HG03342 (cell line): ENCODE results near the gene SLC7A1.
A peak's percentile ranks its signal among the peaks of the same experiment; 100 is the strongest.
"Not testable (repeated sequence)": the region's sequence is repeated elsewhere in the genome, so short reads cannot be mapped to it uniquely, and the experiment has no call there.

Experiments
- ATAC-seq: cut with Tn5 transposase; IDR thresholded peaks from one replicate; pipeline ENCODE4 v1.9.1; 2021; ENCODE audit warnings: mild to moderate bottlenecking, moderate library complexity; ENCODE audit not compliant: unreplicated experiment

Gene SLC7A1

DNA sequence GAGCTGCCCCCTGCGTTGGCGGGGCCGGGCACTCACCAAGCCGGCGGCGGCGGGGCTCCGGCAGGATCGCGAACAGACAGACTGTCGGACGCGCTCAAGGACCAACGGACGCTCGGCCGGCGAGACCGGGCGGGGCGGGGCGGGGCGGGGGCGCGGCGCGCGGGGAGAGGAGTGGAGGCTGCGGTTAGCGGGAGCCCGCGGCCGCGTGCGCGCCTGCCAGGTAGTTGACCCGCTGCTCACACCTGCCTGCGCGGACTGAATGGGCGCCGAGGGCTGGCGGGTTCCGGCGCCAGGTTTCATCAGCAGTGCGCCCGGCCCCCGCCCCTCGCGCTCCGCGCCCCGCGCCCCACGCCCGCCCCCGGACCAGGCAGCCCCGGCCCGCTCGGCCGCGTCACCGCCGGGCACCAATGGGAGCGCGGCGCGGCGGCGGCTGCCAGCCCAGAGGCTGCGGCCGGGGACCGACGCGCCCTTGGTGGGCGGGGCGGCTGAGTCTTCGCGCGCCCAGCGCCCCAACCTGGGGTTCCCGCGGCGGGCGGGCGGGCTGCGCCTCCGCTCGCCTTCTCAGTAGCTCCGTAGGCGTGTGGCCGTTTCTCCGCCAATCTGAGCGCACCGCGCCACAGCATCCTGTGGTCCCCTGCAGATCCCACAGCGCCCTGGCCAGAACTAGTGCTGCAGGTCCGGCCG, at the start of gene SLC7A1:
Gene SLC7A1 (minus strand): TSS at position 309 of the 684 bp plus-strand sequence. CDS start 59,500 bp downstream, outside the sequence.
- ATAC-seq, result peak; percentile 81

- no peak for ATAC-seq
These were observed 45.2 kb upstream of the SLC7A1 start for GRCh38 chr13:29640665-29641064.

DNA sequence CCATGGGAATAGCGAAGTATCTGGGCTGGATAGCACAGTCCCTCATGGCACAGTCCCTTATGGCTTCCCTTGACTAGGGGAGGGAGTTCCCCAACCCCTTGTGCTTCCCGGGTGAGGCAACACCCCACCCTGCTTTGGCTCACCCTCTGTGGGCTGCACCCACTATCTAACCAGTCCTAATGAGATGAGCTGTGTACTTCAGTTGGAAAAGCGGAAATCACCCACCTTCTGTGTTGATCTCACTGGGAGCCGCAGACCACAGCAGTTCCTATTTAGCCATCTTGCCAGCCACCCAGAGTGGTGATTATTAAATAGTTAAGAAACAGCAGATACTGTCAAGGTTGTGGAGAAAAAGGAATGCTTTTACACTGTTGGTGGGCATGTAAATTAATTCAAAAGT, 41.3 kb upstream of the SLC7A1 start:
- ATAC-seq, result not testable (repeated sequence)

DNA sequence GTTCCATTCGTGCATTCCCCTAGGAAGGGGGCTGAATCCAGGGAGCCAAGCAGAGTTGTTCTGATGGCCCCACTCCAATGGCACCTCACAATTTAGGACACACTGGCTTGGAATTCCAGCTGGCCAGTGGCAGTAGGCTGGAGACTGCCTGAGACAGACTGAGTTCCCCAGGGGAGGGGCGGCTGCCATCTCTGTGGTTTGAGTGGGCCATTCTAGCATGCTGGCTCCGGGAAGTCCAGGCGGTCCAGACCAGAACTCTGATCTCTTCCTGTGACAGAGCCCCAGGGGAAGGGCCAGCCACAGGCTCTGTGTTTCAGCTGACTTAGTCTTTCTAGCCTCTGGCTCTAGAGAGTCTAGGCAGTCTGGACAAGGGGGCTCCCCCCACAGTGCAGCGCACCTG, 29.5 kb upstream of the SLC7A1 start:
- ATAC-seq, result no peak

DNA sequence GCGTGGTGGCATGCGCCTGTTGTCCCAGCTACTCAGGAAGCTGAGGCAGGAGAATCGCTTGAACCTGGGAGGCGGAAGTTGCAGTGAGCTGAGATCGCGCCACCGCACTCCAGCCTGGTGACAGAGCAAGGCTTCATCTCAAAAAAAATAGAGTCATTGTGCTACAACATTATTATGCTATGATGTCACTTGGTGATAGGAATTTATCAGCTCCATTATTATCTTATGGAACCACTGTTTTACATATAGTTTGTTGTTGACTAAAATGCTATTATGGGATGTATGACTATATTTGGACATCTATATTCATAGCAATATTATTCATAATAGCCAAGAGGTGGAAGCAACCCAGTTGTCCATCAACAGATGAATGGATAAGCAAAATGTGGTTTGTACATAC, 26.4 kb upstream of the SLC7A1 start:
- ATAC-seq, result no peak

DNA sequence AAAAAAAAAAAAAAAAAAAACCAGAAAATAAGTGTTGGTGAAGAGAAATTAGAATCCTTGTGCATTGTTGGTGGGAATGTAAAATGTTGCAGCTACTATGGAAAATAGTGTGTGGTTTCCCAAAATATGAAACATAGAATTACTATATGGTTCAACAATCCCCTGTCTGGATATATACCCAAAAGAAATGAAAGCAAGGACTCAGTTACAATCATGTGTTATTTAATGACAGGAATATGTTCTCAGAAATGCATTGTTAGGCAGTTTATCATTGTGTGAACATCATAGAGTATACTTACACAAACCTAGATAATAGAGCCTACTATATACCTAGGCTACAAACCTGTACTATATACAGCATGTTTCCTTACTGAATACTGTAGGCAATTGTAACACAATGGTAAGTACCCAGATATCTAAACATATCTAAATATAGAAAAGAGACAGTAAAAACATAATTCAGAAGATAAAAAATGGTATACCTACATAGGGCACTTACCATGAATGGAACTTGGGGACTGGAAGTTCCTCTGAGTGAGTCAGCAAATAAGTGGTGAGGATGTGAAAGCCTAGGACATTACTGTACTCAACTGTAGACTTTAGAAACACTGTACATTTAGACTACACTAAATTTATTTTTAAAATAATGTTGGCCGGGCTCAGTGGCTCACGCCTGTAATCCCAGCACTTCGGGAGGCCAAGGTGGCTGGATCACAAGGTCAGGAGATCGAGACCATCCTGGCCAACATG, 25.7 kb upstream of the SLC7A1 start:
- ATAC-seq, result no peak

- ATAC-seq, result no peak
These were observed 24.5 kb upstream of the SLC7A1 start for GRCh38 chr13:29619995-29620394.

- no peak for ATAC-seq
These were observed 17.6 kb upstream of the SLC7A1 start for GRCh38 chr13:29613101-29613500.

DNA sequence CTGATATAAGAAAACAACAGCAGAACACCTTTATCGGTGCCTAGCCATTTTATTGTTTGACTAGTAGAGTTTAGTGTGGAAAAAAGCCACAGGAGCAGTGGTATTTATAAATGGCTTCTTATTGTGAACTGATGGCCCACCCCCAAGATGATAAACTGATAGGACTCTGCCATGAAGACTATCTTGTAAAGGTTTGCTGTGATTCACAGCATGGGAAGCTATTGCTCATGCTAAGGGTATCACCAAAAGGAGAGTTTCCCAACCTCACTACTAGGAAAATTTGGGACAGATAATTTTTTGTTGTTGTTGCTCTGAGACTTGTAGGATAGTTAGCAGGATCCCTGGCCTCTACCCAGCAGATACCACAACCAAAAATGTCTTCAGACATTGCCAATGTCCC, 12.0 kb upstream of the SLC7A1 start:
- no peak for ATAC-seq

GRCh38 chr13:29605860-29606526, 10.5 kb upstream of the SLC7A1 start:
- no peak for ATAC-seq

- no peak for ATAC-seq
These were observed 2.8 kb upstream of the SLC7A1 start for GRCh38 chr13:29598321-29598720.

DNA sequence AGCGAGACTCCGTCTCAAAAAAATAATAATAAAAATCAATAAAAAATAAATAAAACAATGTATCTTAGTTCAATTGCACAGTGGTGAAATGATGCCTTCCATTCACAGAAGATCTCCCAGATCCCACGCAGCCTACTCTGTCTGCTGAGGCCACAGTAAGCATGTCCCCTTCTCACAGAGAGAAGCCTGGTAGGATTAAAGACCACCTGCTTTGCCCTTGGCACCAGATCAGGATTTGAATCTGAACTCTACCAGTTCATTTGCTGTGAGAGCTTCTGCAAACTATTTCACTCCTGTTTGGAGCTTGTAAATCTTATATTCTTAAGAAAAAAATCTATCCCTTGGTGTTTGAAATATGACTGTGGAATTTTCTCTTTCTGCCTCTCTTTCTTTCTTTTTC, 2.2 kb upstream of the SLC7A1 start:
- ATAC-seq, result no peak

GRCh38 chr13:29597246-29597645, 1.8 kb upstream of the SLC7A1 start:
- no peak for ATAC-seq

GRCh38 chr13:29596064-29596418, 553 bp upstream of the SLC7A1 start:
- no peak for ATAC-seq

DNA sequence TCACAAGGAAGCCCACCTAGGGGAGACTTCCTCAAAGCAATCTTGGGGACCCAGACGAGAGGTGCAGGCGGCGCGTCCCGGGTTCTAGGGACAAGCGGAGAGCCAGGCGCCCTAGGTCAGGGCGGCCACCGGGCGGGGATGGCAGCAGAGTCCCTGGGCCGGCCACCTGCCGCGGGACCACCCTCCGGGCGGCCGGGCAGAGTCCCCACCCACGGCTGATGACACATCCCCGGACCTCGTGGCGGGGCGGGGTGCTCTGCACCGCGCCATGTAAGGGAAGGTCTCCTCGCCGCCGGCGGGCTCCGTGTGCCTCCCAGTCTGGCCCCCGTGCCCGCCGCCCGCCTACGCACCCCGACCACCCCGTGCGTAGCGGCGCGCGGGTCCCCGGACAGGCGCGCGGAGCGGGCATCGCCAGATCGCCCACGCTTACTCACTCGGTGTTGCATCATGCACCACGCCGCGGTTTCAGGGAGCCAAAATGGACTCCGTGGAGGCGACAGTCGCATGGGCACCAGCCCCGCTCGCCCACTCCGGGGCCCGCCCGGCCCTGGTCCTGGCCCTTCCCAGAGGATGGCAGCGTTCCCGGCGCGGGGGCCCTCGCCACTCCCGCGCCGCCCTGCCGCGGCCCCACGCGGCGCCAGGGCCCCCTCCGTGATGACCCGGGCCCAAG, 643 bp downstream of the SLC7A1 start:
- peak; percentile 36 for ATAC-seq

DNA sequence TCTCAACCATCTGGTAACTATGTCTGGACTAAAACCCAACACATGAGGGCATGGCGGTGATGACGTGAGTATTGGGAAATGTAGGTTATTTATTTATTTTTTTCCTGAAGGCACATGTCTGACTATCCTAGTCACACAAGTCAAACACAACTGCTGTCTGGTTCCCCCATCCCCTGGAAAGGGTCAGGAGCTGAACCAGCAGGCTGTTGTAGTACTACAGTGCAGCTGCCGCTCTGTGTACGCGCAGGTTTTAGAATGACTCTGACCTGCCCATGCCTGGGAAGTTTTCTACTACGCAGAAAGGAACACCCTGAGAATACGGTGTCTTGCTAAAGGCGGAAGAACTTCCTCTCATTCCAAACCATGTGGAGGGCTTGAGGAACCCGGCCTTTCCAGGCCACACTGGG, 1.2 kb downstream of the SLC7A1 start:
- peak; percentile 30 for ATAC-seq

DNA sequence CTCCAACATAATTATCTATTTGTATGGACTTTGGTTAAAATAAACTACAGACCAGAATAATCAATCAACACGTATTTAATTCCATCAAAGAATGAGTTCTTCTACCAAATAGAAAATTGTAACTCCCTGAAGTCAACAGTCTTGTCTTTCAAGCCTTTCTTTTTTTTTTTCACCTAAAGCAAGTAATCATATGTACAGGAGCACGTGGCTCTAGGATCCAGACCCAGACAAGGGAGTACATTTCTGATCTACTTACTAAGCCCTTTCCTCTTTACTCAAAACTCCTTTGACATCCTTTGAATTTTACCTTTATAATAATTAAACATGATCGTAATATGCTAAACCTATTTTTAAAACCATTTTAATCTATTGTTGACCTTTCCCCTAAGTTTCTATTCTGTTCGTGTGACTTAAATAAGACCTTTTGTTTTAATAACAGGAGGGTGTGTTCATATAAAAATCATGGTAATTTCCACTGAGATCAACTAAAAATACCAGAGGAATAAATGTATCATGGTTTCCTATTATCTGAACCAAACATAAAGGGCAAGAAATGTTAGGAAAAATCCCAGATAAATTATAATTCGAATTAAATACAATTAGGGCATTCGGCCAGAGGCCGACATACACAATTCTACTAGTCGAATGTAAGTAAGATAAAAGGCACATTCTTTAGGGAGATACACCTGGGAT, 1.7 kb downstream of the SLC7A1 start:
- no peak for ATAC-seq

DNA sequence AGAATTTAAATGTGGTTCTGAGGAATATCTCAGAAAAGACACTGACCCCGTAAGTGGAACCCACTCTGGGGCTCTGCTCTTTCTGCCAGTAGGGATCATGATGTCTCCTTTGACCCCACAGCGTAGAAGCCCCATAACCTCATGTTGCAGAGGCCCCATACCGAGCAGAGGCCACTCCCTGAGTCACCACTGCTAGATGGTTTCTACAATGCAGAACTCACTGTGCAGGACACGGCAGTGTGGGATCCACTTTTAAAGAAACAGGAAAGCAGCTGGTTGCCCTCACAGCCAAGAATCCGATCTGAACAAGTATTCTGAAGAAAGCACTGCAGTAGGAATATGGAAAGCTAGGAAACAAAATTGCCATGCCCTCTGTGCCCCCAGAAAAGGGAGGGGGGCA, 4.2 kb downstream of the SLC7A1 start:
- no peak for ATAC-seq

DNA sequence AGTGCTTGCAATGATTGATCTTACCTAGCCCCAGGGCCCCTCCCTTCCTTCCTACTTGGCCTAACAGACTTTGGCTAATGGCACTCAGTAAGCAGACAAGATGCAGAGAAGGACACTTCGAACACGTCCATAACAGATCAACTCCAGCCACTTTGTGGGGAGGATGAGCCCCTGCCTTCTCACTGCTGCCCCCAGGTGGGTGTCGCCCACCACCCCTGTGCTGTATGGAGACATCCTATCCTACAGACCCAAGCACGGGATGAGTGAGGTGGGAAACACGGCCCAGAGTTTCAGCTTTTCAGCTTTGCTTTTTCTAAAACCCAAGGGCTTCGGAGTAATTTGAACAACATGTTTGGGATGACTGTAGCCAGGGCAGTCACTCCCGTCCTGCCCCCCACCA, 5.5 kb downstream of the SLC7A1 start:
- ATAC-seq, result no peak

GRCh38 chr13:29589234-29589633, 6.3 kb downstream of the SLC7A1 start:
- no peak for ATAC-seq

DNA sequence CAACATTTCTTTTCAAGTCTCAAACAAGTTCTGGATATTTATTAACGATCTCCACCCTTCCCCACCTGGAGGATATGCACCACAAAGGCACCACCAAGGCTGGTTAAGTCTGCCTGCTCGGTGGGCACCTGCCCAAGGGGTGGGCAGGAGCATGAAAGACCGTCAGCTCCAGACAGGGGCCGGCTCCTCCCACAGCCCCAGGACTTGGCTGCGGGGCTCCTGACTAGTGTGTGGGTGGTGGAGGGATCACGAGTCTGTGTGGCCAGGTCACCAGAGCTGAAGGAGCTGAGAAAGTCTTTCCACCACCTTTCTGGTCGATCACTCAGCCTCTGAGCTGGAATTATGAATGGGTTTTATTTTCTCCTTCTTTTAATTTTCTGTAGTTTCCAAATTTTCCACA, 7.8 kb downstream of the SLC7A1 start:
- ATAC-seq, result no peak
